ENCODE results near the gene ATAD1. TPM values are rescaled to one million over a fixed set of nuclear protein-coding genes. Genes with fewer than 3 reads are reported as not detected.

The ATAD1 gene
- total RNA-seq, 1 donor from 2014 or later: 45.8 TPM

DNA sequence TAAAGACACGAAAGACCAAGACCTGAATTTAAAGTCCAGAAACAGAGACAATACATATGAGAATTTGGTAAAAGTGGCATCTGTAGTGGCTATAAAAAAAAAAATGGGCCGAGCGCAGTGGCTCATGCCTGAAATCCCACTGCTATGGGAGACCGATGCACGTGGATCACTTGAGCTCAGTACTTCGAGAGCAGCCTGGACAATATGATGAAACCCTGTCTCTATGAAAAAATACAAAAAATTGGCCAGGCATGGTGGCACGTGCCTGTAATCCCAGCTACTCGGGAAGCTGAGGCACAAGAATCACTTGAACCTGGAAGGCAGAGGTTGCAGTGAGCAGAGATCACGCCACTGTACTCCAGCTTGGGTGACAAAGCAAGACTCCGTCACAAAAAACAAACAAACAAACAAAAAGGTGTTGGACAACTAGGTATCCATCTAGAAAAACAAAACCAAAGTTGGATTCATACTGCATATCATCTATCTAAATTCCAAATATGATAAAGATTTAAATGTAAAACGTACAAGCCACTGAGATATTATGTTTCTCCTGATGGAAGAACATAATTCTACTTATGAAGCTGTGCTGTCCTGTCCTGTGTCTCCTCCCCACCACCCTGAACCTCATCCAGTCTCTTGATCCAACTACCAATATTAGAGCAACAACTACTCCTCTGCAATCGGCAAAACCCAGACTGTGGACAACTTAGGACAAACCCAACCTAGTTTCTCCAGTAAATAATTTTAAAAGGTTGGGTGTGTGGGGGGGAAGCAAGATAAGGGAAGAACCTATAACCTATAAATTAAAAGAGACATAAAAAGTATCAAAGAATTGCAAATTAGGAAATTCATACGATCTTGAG is 53.7 kb downstream of the ATAD1 start:
- no peaks in the 10 kb centered on the region for H3K9me3 Mint-ChIP-seq (ENCODE audit: low read depth)
- H3K4me3 Mint-ChIP-seq (ENCODE audit: low read depth): no peak overlapping the region
- DNase-seq (ENCODE audit: low spot score, unreplicated experiment): no peak
- H3K27ac Mint-ChIP-seq: peak overlapping the region; percentile 23
- H3K27me3 Mint-ChIP-seq: no peaks in the 10 kb centered on the region
- H3K4me1 Mint-ChIP-seq (ENCODE audit: low read depth): peaks cover 11% of the 10 kb centered on the region
- peaks cover 26% of the 10 kb centered on the region for H3K36me3 Mint-ChIP-seq (ENCODE audit: insufficient read depth)
- TF ChIP-seq, protein P1, sequence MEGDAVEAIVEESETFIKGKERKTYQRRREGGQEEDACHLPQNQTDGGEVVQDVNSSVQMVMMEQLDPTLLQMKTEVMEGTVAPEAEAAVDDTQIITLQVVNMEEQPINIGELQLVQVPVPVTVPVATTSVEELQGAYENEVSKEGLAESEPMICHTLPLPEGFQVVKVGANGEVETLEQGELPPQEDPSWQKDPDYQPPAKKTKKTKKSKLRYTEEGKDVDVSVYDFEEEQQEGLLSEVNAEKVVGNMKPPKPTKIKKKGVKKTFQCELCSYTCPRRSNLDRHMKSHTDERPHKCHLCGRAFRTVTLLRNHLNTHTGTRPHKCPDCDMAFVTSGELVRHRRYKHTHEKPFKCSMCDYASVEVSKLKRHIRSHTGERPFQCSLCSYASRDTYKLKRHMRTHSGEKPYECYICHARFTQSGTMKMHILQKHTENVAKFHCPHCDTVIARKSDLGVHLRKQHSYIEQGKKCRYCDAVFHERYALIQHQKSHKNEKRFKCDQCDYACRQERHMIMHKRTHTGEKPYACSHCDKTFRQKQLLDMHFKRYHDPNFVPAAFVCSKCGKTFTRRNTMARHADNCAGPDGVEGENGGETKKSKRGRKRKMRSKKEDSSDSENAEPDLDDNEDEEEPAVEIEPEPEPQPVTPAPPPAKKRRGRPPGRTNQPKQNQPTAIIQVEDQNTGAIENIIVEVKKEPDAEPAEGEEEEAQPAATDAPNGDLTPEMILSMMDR (IDR thresholded peaks at IDR 0.05; ENCODE audit: unreplicated experiment): no peak

- DNase-seq (ENCODE audit: low spot score, unreplicated experiment): no peak
- Mint-ChIP-seq H3K4me3 (ENCODE audit: low read depth) (no peak overlapping the region), H3K4me1 (ENCODE audit: low read depth) (peaks cover 11% of the 10 kb centered on the region), H3K9me3 (ENCODE audit: low read depth) (no peaks in the 10 kb centered on the region), H3K27me3 (no peaks in the 10 kb centered on the region), H3K36me3 (ENCODE audit: insufficient read depth) (peaks cover 24% of the 10 kb centered on the region), H3K27ac (no peak overlapping the region)
- TF ChIP-seq, protein P1 (IDR thresholded peaks at IDR 0.05; ENCODE audit: unreplicated experiment): no peak
Observed at GRCh38 chr10:87763086-87763861, 54.8 kb downstream of the ATAD1 start.

DNA sequence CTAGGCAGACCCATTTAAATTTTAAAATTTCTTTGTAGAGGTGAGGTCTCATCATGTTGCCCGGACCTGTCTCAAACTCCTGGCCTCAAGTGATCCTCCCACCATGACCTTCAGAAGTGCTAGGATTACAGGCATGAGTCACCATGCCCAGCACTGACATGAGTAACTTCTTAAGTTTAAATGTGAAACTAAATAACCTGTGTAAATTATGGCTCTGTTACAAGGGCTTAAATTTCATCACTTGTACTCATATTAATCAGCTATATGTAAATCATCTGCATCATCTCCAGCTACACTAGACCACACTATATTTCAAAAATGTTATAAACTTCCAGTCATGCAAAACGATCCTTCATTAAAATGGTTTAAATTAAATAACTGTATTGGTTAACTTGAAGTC is 56.1 kb downstream of the ATAD1 start:
- TF ChIP-seq, protein P1 (IDR thresholded peaks at IDR 0.05; ENCODE audit: unreplicated experiment): no peak
- no peak for DNase-seq (ENCODE audit: low spot score, unreplicated experiment)
- no peaks in the 10 kb centered on the region for H3K27me3 Mint-ChIP-seq
- H3K4me1 Mint-ChIP-seq (ENCODE audit: low read depth): peaks cover 13% of the 10 kb centered on the region
- H3K4me3 Mint-ChIP-seq (ENCODE audit: low read depth): no peak overlapping the region
- H3K27ac Mint-ChIP-seq: no peak overlapping the region
- H3K36me3 Mint-ChIP-seq (ENCODE audit: insufficient read depth): peaks cover 16% of the 10 kb centered on the region
- H3K9me3 Mint-ChIP-seq (ENCODE audit: low read depth): no peaks in the 10 kb centered on the region

DNA sequence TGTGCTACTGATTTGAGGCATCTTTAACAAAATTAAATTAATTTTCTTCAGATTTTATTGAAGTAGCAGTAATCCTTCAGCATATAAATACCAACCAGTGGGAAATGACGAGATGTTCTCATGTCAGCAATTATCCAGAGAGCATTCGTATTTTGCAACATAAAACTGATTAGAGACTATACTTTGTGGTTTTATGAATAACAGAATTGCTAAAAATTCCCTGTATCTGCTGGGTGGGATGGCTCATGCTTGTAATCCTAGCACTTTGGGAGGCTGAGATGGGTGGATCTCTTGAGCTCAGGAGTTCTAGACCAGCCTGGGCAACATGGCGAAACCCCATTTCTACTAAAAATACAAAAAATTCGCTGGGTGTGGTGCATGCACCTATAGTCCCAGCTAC is 56.9 kb downstream of the ATAD1 start:
- no peak for DNase-seq (ENCODE audit: low spot score, unreplicated experiment)
- Mint-ChIP-seq H3K27me3 (no peaks in the 10 kb centered on the region), H3K4me3 (ENCODE audit: low read depth) (no peak overlapping the region), H3K9me3 (ENCODE audit: low read depth) (no peaks in the 10 kb centered on the region), H3K4me1 (ENCODE audit: low read depth) (peaks cover 13% of the 10 kb centered on the region), H3K36me3 (ENCODE audit: insufficient read depth) (peaks cover 15% of the 10 kb centered on the region), H3K27ac (no peak overlapping the region)
- TF ChIP-seq, protein P1 (IDR thresholded peaks at IDR 0.05; ENCODE audit: unreplicated experiment): no peak

DNA sequence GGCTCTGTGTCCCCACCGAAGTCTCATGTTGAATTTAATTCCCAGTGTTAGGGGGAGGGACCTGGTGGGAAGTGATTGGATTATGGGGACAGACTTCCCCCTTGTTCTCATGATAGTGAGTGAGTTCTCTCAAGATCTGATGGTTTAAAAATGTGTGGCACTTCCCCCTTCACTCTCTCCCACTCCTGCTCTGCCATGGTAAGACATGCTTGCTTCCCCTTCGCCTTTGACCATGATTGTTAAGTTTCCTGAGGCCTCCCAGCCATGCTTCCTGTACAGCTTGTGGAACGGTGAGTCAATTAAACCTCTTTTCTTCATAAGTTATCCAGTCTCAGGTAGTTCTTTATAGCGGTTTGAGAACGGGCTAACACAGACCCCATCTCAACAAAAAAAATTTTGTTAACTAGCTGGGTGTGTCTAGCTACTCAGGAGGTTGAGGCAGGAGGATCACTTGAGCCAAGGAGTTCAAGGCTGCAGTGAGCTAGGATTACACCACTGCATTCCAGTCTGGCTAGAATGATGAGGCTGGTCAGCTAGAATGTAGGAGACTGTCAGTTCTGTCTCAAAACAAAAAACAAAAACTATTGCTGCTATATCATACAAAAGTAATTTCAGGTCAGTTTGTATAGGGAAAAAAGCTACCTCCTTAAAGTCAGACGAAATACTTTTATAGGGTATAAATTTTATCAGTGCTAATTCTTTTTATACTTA is 57.7 kb downstream of the ATAD1 start:
- H3K9me3 Mint-ChIP-seq (ENCODE audit: low read depth): no peaks in the 10 kb centered on the region
- H3K27ac Mint-ChIP-seq: no peak overlapping the region
- peaks cover 13% of the 10 kb centered on the region for H3K36me3 Mint-ChIP-seq (ENCODE audit: insufficient read depth)
- no peak for DNase-seq (ENCODE audit: low spot score, unreplicated experiment)
- TF ChIP-seq, protein P1 (IDR thresholded peaks at IDR 0.05; ENCODE audit: unreplicated experiment): no peak
- H3K27me3 Mint-ChIP-seq: no peaks in the 10 kb centered on the region
- no peak overlapping the region for H3K4me3 Mint-ChIP-seq (ENCODE audit: low read depth)
- H3K4me1 Mint-ChIP-seq (ENCODE audit: low read depth): peaks cover 13% of the 10 kb centered on the region
